Thyroid gland (tissue), 4 donors: Measurements from ENCODE around the gene RAB36. TPM values are rescaled to one million over a fixed set of nuclear protein-coding genes. Genes with fewer than 3 reads are reported as not detected.

ENCODE experiments used
- DNase-seq, 2 donors: peaks; one replicate each; pipeline ENCODE4 v3.0.0-alpha.2; 2019
- H3K27ac ChIP-seq, 3 donors: fragments of 200-600 bp; sonication (generic); 1 replicate in 2 of 3; 2 replicates in 1 of 3; pipeline ENCODE4 v1.5.1; 2016 to 2019; ENCODE audit warnings: mild to moderate bottlenecking in 1 of 3, moderate library complexity in 1 of 3
- H3K27me3 ChIP-seq: fragments of 200-600 bp; sonication (generic); one replicate; pipeline ENCODE4 v1.5.1; 2019
- H3K36me3 ChIP-seq, 2 donors: fragments of 200-600 bp; sonication (generic); one replicate each; pipeline ENCODE4 v1.5.1; 2016 to 2019
- H3K4me1 ChIP-seq, 2 donors: fragments of 200-600 bp; sonication (generic); one replicate each; pipeline ENCODE4 v1.5.1; 2017 to 2019
- H3K4me3 ChIP-seq, 3 donors: fragments of 200-600 bp; sonication (generic); replicated peaks in 1 of 3; 1 replicate in 2 of 3; 2 replicates in 1 of 3; pipeline ENCODE4 v1.5.1; 2016; ENCODE audit warnings: mild to moderate bottlenecking in 1 of 3
- H3K9me3 ChIP-seq: fragments of 200-600 bp; sonication (generic); one replicate; pipeline ENCODE4 v1.5.1; 2017
- POLR2A ChIP-seq, 2 donors: fragments of 450-650 bp; IDR thresholded peaks; one replicate each; pipeline ENCODE4 v1.6.1; 2017; ENCODE audit warnings: antibody characterized with exemption in 2 of 2, mild to moderate bottlenecking in 2 of 2, moderate library complexity in 1 of 2
- WGBS, 2 donors: methylation state at CpG; one replicate each; pipeline ENCODE4 v1.1.5; 2017; 5-methylcytosine and 5-hydroxymethylcytosine counted together
- intact Hi-C: fragments of 100-400 bp; cut with DNase I; formaldehyde crosslinking; loops from one replicate; pipeline ENCODE4 v1.15.1; 2023
- total RNA-seq, 4 donors: library from RNA; depleted of rRNA; stranded (reverse); fragments of >200 nt; gene quantifications; one replicate each; pipeline ENCODE4 v1.2.3, GENCODE V29; 2016
- TF ChIP-seq, protein P1 (sequence below), 6 experiments: fragments of 200-600 bp in 3 of 6; fragments of 450-650 bp in 3 of 6; sonication (generic) in 3 of 6; IDR thresholded peaks; one replicate each; pipeline ENCODE4 v1.5.1; 2016 to 2019; ENCODE audit warnings: antibody characterized with exemption in 6 of 6, mild to moderate bottlenecking in 2 of 6, inconsistent platforms in 1 of 6, moderate library complexity in 1 of 6

The RAB36 gene
- total RNA-seq, 4 donors from 2014 or later = 10.9 to 33.4 (median 27.8) TPM

DNA sequence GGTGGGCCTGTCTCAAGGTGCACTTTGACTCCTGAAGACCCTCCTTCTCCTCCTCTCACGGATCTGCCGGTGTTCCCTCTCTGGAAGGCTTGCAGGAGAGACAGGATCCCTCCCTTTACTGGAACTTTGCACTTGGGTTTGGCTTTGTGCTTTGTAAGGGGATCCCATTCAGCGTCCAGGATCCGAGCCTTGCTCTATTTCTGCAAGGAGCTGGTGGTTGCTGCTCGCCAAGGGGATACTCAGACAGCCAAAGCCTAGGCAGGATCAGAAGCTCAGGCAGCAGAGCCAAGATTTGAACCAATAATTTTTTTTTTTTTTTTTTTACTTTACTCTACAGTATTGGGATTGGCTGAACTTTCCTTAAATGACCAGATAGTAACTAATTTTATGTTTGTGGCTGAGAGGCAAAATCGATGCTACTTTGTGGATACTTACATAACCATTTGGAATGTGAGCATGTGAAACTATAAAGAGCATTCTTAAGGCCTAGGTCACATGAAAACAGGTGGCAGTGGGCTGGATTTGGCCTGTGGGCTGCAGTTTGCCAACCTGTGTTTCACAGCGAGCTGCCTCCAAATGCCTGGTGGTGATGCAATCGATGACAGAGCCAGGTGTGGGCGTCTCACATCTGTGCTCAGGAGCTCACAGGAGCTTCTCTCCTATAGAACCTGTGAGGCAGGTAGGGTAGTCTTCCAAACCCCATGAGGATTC, 60.2 kb downstream of the RAB36 start:
- no peak for TF ChIP-seq POLR2A (IDR thresholded peaks at IDR 0.05)
- TF ChIP-seq, protein P1, sequence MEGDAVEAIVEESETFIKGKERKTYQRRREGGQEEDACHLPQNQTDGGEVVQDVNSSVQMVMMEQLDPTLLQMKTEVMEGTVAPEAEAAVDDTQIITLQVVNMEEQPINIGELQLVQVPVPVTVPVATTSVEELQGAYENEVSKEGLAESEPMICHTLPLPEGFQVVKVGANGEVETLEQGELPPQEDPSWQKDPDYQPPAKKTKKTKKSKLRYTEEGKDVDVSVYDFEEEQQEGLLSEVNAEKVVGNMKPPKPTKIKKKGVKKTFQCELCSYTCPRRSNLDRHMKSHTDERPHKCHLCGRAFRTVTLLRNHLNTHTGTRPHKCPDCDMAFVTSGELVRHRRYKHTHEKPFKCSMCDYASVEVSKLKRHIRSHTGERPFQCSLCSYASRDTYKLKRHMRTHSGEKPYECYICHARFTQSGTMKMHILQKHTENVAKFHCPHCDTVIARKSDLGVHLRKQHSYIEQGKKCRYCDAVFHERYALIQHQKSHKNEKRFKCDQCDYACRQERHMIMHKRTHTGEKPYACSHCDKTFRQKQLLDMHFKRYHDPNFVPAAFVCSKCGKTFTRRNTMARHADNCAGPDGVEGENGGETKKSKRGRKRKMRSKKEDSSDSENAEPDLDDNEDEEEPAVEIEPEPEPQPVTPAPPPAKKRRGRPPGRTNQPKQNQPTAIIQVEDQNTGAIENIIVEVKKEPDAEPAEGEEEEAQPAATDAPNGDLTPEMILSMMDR (IDR thresholded peaks at IDR 0.05) = no peak
- DNase-seq = peak; percentile 65 to 78
- WGBS, 2 donors = 46 to 50% methylated on average over 9 of the region's 9 CpGs
- Histone ChIP-seq H3K27ac (peak overlapping the region; percentile 61 to 86 (median 74)), H3K4me1 (peaks cover 62 to 76% of the 10 kb centered on the region in 2 donors), H3K4me3 (no peak overlapping the region), H3K27me3 (no peaks in the 10 kb centered on the region), H3K9me3 (no peaks in the 10 kb centered on the region), H3K36me3 (no peaks in the 10 kb centered on the region)
- intact Hi-C loops = no loop called here

DNA sequence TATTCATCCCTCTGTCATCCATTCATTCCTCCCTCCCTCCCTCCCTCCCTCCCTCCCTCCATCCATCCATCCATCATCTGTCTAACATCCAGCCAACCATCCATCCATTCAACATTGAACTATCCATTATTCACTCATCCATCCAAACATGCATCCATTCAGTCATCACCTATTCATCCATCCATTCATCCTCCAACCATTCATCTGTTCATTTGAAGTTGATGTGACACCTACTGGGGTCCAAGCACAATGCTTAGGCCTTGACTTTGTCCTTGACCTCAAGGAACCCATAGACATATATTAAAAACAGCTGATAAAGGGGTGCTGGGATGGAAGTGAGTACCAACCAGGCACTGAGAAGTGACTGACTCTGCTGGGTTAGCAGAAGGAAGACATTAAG, 61.6 kb downstream of the RAB36 start:
- Histone ChIP-seq H3K9me3 (no peaks in the 10 kb centered on the region), H3K27ac (peak overlapping the region in 1 of 3 donors; percentile 55), H3K4me1 (peaks cover 56 to 73% of the 10 kb centered on the region in 2 donors), H3K4me3 (no peak overlapping the region), H3K36me3 (no peaks in the 10 kb centered on the region), H3K27me3 (no peaks in the 10 kb centered on the region)
- no peak for DNase-seq
- intact Hi-C loops = no loop called here
- TF ChIP-seq POLR2A (IDR thresholded peaks at IDR 0.05) = no peak

DNA sequence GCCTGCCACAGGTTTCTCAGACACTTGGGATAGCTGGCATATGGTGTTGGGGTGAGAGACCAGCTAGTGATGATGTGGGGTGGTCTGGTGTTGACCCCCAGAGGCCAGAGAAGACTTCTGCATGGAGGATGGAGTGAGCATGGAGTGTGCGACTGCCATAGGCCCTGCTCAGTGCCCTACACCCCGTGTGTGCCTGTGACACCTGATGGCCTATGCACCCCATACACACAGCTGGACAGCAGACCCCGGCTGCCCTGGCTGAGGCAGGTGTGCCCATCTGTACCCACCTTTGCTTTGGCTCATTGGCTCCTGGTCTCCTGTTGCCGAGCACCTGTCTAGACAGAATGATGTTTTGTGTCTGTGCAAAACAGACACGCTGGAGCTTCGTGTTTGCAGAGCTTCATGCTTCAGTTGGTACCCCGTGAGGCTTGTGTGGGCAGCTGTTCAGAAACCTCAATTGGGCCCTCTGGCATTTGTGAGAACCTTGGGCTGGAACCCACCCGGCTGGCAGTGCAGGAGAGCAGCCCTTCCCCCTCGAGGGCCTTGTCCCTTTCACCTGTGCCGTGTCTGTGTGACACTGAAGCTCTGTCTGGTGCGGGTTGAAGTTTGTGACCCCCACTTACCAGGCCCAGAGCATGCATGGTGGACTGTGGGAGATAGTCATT, 62.6 kb downstream of the RAB36 start:
- TF ChIP-seq, protein P1 (IDR thresholded peaks at IDR 0.05) = no peak
- no peak for TF ChIP-seq POLR2A (IDR thresholded peaks at IDR 0.05)
- WGBS, 2 donors = 40 to 44% methylated on average over 9 to 11 of the region's 11 CpGs
- no peaks in the 10 kb centered on the region for H3K27me3 ChIP-seq
- intact Hi-C loops = no loop called here
- H3K4me3 ChIP-seq = no peak overlapping the region
- H3K36me3 ChIP-seq = no peaks in the 10 kb centered on the region
- peaks cover 65 to 82% of the 10 kb centered on the region in 2 donors for H3K4me1 ChIP-seq
- peak overlapping the region in 2 of 3 donors; percentile 46 to 55 for H3K27ac ChIP-seq
- H3K9me3 ChIP-seq = no peaks in the 10 kb centered on the region
- peak; percentile 89 to 91 for DNase-seq

DNA sequence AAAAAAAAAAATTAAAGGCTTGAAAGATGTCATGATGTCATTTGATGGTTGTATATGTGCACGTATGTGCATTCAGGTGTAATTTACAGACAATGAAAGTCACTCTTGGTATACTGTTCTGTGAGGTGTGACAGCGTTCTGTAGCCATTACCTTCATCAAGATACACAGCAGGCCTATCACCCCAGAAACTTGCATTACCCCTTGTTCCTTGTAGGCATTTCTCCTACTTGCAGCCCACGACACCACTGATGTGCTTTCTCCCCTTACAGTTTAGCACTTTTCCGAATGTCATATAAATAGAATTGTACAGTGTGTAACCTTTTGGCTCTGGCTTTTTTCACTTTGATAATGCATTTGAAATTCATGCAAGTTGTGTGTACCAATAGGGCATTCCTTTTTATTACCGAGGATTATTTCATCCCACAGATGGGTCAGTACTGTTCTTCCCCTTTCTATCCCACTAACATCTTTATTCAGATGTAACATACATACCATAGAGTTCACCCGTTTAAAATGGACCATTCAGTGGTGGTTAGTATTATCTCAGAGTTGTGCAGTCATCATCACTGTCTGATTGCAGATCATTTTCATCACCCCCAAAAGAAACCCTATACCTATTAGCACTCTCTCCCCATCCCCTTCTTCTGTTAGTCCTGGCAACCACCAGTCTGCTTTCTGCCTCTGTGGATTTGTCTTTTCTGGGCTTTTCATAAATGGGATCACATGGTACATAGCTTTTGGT, 65.3 kb downstream of the RAB36 start:
- no peak overlapping the region for H3K4me3 ChIP-seq
- H3K9me3 ChIP-seq = no peaks in the 10 kb centered on the region
- no peaks in the 10 kb centered on the region for H3K27me3 ChIP-seq
- no peak for TF ChIP-seq POLR2A (IDR thresholded peaks at IDR 0.05)
- TF ChIP-seq, protein P1 (IDR thresholded peaks at IDR 0.05) = no peak
- no peaks in the 10 kb centered on the region for H3K36me3 ChIP-seq
- DNase-seq = no peak
- WGBS, 2 donors = 91% methylated on average over 6 of the region's 6 CpGs
- peaks cover 55 to 82% of the 10 kb centered on the region in 2 donors for H3K4me1 ChIP-seq
- peak overlapping the region in 1 of 3 donors; percentile 29 for H3K27ac ChIP-seq
- intact Hi-C loops = no loop called here

DNA sequence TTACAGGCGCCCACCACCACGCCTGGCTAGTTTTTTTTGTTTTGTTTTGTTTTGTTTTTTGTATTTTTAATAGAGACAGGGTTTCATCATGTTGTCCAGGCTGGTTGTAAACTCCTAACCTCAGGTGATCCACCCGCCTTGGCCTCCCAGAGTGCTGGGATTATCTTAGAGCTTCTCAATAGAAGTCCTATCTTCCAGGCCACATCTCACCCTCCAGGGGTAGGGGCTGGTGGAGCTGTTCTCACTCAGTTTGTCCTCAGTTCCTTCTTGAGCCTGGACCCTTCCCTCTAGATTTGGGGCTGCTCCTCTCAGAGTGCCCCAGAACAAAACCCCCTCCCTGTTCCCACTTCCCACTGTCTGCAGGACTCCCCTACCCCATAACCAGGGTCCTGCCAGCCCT, 66.3 kb downstream of the RAB36 start:
- no peak for DNase-seq
- Histone ChIP-seq H3K4me1 (peaks cover 58 to 82% of the 10 kb centered on the region in 2 donors), H3K36me3 (no peaks in the 10 kb centered on the region), H3K27ac (no peak overlapping the region), H3K9me3 (no peaks in the 10 kb centered on the region), H3K4me3 (no peak overlapping the region), H3K27me3 (no peaks in the 10 kb centered on the region)
- 100% methylated on average over 3 of the region's 3 CpGs for WGBS, 2 donors
- intact Hi-C loops = no loop called here
- no peak for TF ChIP-seq POLR2A (IDR thresholded peaks at IDR 0.05)
- TF ChIP-seq, protein P1 (IDR thresholded peaks at IDR 0.05) = no peak
